Upper lobe of left lung (tissue), 4 donors: ENCODE results near the gene ILF2.

Experiments used
- POLR2A ChIP-seq, 4 donors: fragments of 450-650 bp; IDR thresholded peaks; one replicate each; pipeline ENCODE4 v1.5.1; 2016 to 2017; ENCODE audit warnings: antibody characterized with exemption in 4 of 4, mild to moderate bottlenecking in 2 of 4
- TF ChIP-seq, protein P1 (sequence below), 6 experiments: fragments of 450-650 bp in 4 of 6; fragments of 200-600 bp in 2 of 6; sonication (generic) in 2 of 6; IDR thresholded peaks; one replicate each; pipeline ENCODE4 v1.5.1; 2016 to 2019; ENCODE audit warnings: antibody characterized with exemption in 6 of 6

DNA sequence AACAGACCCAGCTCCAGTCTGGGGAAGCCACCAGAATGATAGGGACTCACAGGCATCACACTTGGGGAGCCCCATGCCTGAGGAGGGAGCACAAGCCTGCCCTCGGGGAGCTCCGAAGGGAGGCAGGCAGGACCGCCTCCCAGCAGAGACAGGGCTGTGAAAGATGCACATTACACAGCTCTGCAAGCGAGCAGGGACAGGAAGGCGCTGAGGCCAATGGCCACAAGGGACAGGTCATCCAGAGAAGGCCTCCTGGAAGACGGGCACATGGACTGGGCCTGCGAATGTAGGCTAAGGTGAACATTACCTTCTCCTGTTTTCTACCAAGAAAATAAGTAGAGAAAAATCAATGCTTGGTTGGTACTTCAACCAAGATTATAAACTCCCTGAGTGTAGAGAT, 11.9 kb upstream of the ILF2 start:
- TF ChIP-seq, protein P1, sequence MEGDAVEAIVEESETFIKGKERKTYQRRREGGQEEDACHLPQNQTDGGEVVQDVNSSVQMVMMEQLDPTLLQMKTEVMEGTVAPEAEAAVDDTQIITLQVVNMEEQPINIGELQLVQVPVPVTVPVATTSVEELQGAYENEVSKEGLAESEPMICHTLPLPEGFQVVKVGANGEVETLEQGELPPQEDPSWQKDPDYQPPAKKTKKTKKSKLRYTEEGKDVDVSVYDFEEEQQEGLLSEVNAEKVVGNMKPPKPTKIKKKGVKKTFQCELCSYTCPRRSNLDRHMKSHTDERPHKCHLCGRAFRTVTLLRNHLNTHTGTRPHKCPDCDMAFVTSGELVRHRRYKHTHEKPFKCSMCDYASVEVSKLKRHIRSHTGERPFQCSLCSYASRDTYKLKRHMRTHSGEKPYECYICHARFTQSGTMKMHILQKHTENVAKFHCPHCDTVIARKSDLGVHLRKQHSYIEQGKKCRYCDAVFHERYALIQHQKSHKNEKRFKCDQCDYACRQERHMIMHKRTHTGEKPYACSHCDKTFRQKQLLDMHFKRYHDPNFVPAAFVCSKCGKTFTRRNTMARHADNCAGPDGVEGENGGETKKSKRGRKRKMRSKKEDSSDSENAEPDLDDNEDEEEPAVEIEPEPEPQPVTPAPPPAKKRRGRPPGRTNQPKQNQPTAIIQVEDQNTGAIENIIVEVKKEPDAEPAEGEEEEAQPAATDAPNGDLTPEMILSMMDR (IDR thresholded peaks at IDR 0.05) = no peak
- no peak for TF ChIP-seq POLR2A (IDR thresholded peaks at IDR 0.05)
